Glomerular visceral epithelial cell (primary cell): ENCODE measurements around the gene INPP5K.

ENCODE experiments used
- DNase-seq: peaks from one replicate; pipeline ENCODE4 v3.0.0-alpha.2; 2016; ENCODE audit errors: extremely low spot score

The INPP5K gene

GRCh38 chr17:1506649-1507267 lies 9.7 kb downstream of the INPP5K start:
- DNase-seq = no peak

GRCh38 chr17:1505586-1505985 lies 10.8 kb downstream of the INPP5K start:
- DNase-seq = no peak

GRCh38 chr17:1504866-1505265 lies 11.5 kb downstream of the INPP5K start:
- DNase-seq = no peak

GRCh38 chr17:1503699-1504098 lies 12.7 kb downstream of the INPP5K start:
- DNase-seq = no peak

- peak; percentile 66 for DNase-seq
Observed at GRCh38 chr17:1498869-1499268, 17.5 kb downstream of the INPP5K start.

GRCh38 chr17:1498233-1498632 lies 18.2 kb downstream of the INPP5K start:
- DNase-seq = no peak

GRCh38 chr17:1497831-1498230 lies 18.6 kb downstream of the INPP5K start:
- no peak for DNase-seq

GRCh38 chr17:1496869-1497268 lies 19.5 kb downstream of the INPP5K start:
- DNase-seq = no peak

- DNase-seq = no peak
Observed at GRCh38 chr17:1495265-1495989, 21.0 kb downstream of the INPP5K start.

- DNase-seq = no peak
Observed at GRCh38 chr17:1494736-1495253, 21.6 kb downstream of the INPP5K start.

- no peak for DNase-seq
Observed at GRCh38 chr17:1494203-1494602, 22.2 kb downstream of the INPP5K start.

- no peak for DNase-seq
Observed at GRCh38 chr17:1493291-1493980, 23.0 kb downstream of the INPP5K start.

GRCh38 chr17:1492249-1493206 lies 23.9 kb downstream of the INPP5K start, which contains the start of gene MYO1C:
Gene MYO1C, minus strand, starts transcription at chr17:1492686. Its CDS starts 199 bp downstream, at chr17:1492487.
- DNase-seq = no peak

- peak; percentile 61 for DNase-seq
Observed at GRCh38 chr17:1491443-1492248, 24.8 kb downstream of the INPP5K start.

GRCh38 chr17:1490643-1491442 lies 25.6 kb downstream of the INPP5K start:
- peak; percentile 65 for DNase-seq

- DNase-seq = no peak
Observed at GRCh38 chr17:1488826-1489270, 27.6 kb downstream of the INPP5K start.

GRCh38 chr17:1487939-1488825 lies 28.2 kb downstream of the INPP5K start:
- peak; percentile 92 for DNase-seq
